HG03103 (cell line): ENCODE data around the gene NXF3.
"Not testable (repeated sequence)": the region's sequence is repeated elsewhere in the genome, so short reads cannot be mapped to it uniquely, and the experiment has no call there.

Experiments
- ATAC-seq: cut with Tn5 transposase; IDR thresholded peaks from one replicate; pipeline ENCODE4 v1.9.1; 2021; ENCODE audit warnings: low read depth; ENCODE audit not compliant: unreplicated experiment

NXF3 gene

DNA sequence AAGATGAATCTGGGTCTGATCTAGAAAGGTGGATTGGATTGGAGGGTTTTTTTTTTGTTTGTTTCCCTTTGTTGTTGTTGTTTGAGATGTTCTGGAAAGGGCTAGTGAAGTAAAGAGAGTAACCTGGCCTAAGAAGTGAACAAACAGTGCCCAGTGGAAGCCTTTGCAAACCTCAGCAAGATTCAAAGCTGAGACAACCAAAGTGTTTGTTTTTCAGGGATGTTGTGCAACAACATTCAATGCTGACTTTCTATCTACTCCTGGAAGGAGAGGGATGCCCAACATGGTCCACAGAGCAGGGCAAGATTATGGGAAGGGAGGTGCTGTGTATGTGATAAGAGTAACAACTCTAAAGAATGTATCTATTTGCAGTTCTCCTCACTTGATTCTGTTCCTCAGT lies 40.3 kb downstream of the NXF3 start:
- ATAC-seq = no peak

DNA sequence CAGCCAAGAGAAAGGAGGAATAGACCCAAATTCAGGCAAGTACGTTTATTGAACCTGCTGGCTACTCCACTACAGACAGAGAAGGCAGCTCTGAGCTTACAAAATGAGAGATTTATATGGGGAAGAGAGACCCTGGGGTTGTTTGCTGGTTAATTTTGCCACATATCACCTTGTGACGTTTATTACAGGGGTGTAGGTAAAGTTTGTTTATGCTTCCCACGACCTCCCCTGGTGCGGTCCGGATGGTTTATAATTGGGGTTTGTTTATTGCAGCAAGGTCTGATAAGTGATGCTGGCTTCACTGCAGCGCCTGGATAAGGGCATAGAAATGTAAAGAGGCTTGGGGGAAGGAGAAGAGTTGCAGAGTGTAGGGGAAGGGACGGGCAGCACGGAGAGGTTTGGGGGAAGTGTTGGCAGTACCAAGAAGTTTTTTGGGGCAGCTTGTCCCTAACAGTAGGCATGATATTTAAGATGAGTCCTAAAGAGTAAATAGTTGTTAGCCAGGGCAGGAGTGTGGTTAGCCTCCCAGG lies 41.6 kb downstream of the NXF3 start:
- no peak for ATAC-seq

DNA sequence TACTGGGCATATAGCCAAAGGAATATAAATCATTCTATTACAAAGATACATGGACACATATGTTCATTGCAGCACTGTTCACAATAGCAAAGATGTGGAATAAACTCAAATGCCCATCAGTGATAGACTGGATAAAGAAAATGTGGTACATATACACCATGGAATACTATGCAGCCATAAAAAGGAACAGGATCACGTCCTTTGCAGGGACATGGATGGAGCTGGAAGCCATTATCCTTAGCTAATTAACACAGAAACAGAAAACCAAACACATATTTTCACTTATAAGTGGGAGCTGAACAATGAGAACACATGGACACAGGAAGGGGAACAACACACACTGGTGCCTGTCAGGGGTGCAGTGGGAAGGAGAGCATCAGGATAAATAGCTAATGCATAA lies 59.6 kb downstream of the NXF3 start:
- ATAC-seq = not testable (repeated sequence)
